Nucleus accumbens (tissue), 56 donors: Measurements from ENCODE around the gene CRKL.
"Not testable (repeated sequence)": the region's sequence is repeated elsewhere in the genome, so short reads cannot be mapped to it uniquely, and the experiment has no call there.

Experiments
- DNase-seq, 56 donors: peaks; one replicate each; lab custom pipeline; 2025; lab: John Stamatoyannopoulos, UW

The CRKL gene

GRCh38 chr22:20930435-20930834, 13.2 kb downstream of the CRKL start:
- DNase-seq = not testable (repeated sequence)

- DNase-seq = no peak
Observed at GRCh38 chr22:20931126-20931654, 14.0 kb downstream of the CRKL start.

- no peak for DNase-seq
Observed at GRCh38 chr22:20933910-20934309, 16.7 kb downstream of the CRKL start.

GRCh38 chr22:20935049-20935448, 17.8 kb downstream of the CRKL start:
- DNase-seq = not testable (repeated sequence)

GRCh38 chr22:20935780-20936539, 18.8 kb downstream of the CRKL start:
- not testable (repeated sequence) for DNase-seq

- no peak for DNase-seq
Observed at GRCh38 chr22:20937031-20937793, 20.0 kb downstream of the CRKL start.

GRCh38 chr22:20937794-20938671, 20.8 kb downstream of the CRKL start:
- DNase-seq = no peak

GRCh38 chr22:20939457-20940185, 22.4 kb downstream of the CRKL start:
- DNase-seq = not testable (repeated sequence)

GRCh38 chr22:20940186-20940651, 23.0 kb downstream of the CRKL start:
- no peak for DNase-seq

- DNase-seq = no peak
Observed at GRCh38 chr22:20940904-20941385, 23.7 kb downstream of the CRKL start.

GRCh38 chr22:20942203-20942902, 25.1 kb downstream of the CRKL start:
- not testable (repeated sequence) for DNase-seq

GRCh38 chr22:20943104-20943933, 26.1 kb downstream of the CRKL start:
- no peak for DNase-seq

GRCh38 chr22:20944042-20944441, 26.8 kb downstream of the CRKL start:
- DNase-seq = no peak

- DNase-seq = no peak
Observed at GRCh38 chr22:20945578-20945934, 28.3 kb downstream of the CRKL start.

- DNase-seq = no peak
Observed at GRCh38 chr22:20946080-20946986, 29.1 kb downstream of the CRKL start.

- no peak for DNase-seq
Observed at GRCh38 chr22:20946991-20947390, 29.8 kb downstream of the CRKL start.

- DNase-seq = no peak
Observed at GRCh38 chr22:20948450-20948849, 31.2 kb downstream of the CRKL start.
